HL-60 (cell line): Measurements from ENCODE around the gene SLC2A13.

Source experiments
- DNase-seq, 2 experiments: peaks; one replicate each; pipeline ENCODE4 v3.0.0-alpha.2; 2010 to 2020; ENCODE audit warnings: low read depth in 1 of 2, low spot score in 1 of 2
- H3K27ac ChIP-seq: fragments of 250-450 bp; sonication (Bioruptor Pico); replicated peaks from 2 replicates; pipeline ENCODE4 v1.5.1; 2020; ENCODE audit warnings: mild to moderate bottlenecking, moderate library complexity
- H3K27me3 ChIP-seq: fragments of 250-450 bp; sonication (Bioruptor Pico); 2 replicates; pipeline ENCODE4 v1.5.1; 2021; ENCODE audit warnings: mild to moderate bottlenecking, moderate library complexity; ENCODE audit not compliant: insufficient read depth, poor library complexity, severe bottlenecking
- H3K4me3 ChIP-seq: replicated peaks from 2 replicates; pipeline ENCODE4 v1.5.1; 2011; ENCODE audit warnings: mild to moderate bottlenecking, control low read depth, low read length; ENCODE audit not compliant: insufficient read depth
- CTCF ChIP-seq: IDR thresholded peaks from one replicate; pipeline ENCODE4 v1.5.1; 2011; ENCODE audit warnings: low read length, control low read depth, inconsistent platforms; ENCODE audit not compliant: insufficient read depth
- GABPA ChIP-seq: IDR thresholded peaks from 2 replicates; pipeline ENCODE4 v1.6.1; 2012; ENCODE audit warnings: low read depth
- POLR2AphosphoS5 ChIP-seq: IDR thresholded peaks from 2 replicates; pipeline ENCODE4 v1.6.1; 2012; ENCODE audit warnings: low read depth
- SPI1 ChIP-seq: IDR thresholded peaks from 2 replicates; pipeline ENCODE4 v1.6.1; 2012; ENCODE audit warnings: low read depth, mild to moderate bottlenecking, borderline replicate concordance
- TF ChIP-seq, protein P1 (sequence below): IDR thresholded peaks from 2 replicates; pipeline ENCODE4 v1.6.1; 2012; ENCODE audit warnings: low read depth; ENCODE audit not compliant: insufficient replicate concordance

Gene SLC2A13

DNA sequence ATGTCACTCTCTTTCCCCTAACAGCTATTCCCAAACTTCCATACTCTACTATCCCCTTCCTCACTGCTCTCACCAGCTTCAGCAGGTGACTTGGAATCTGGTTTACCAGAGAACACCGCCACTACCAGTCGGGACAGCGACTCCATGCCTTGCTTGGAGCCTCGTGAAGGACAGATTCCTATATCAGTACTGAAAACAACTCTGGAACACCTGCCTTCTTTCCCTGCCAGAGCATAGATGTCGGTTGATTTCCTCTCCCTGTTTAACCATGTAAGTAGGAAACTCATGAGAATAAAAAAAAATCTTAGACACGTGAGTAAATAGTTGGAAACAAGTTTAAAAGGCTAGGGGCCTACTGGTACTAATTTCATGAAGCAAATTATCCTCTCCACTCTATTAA lies 266.8 kb downstream of the SLC2A13 start:
- H3K27ac ChIP-seq, result no peak overlapping the region
- DNase-seq, result no peak
- no peak overlapping the region for H3K4me3 ChIP-seq
- no peaks in the 10 kb centered on the region for H3K27me3 ChIP-seq
- TF ChIP-seq GABPA, result no peak
- TF ChIP-seq CTCF, result no peak
- TF ChIP-seq, protein P1, sequence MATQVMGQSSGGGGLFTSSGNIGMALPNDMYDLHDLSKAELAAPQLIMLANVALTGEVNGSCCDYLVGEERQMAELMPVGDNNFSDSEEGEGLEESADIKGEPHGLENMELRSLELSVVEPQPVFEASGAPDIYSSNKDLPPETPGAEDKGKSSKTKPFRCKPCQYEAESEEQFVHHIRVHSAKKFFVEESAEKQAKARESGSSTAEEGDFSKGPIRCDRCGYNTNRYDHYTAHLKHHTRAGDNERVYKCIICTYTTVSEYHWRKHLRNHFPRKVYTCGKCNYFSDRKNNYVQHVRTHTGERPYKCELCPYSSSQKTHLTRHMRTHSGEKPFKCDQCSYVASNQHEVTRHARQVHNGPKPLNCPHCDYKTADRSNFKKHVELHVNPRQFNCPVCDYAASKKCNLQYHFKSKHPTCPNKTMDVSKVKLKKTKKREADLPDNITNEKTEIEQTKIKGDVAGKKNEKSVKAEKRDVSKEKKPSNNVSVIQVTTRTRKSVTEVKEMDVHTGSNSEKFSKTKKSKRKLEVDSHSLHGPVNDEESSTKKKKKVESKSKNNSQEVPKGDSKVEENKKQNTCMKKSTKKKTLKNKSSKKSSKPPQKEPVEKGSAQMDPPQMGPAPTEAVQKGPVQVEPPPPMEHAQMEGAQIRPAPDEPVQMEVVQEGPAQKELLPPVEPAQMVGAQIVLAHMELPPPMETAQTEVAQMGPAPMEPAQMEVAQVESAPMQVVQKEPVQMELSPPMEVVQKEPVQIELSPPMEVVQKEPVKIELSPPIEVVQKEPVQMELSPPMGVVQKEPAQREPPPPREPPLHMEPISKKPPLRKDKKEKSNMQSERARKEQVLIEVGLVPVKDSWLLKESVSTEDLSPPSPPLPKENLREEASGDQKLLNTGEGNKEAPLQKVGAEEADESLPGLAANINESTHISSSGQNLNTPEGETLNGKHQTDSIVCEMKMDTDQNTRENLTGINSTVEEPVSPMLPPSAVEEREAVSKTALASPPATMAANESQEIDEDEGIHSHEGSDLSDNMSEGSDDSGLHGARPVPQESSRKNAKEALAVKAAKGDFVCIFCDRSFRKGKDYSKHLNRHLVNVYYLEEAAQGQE, result no peak
- no peak for TF ChIP-seq SPI1
- TF ChIP-seq POLR2AphosphoS5, result no peak

DNA sequence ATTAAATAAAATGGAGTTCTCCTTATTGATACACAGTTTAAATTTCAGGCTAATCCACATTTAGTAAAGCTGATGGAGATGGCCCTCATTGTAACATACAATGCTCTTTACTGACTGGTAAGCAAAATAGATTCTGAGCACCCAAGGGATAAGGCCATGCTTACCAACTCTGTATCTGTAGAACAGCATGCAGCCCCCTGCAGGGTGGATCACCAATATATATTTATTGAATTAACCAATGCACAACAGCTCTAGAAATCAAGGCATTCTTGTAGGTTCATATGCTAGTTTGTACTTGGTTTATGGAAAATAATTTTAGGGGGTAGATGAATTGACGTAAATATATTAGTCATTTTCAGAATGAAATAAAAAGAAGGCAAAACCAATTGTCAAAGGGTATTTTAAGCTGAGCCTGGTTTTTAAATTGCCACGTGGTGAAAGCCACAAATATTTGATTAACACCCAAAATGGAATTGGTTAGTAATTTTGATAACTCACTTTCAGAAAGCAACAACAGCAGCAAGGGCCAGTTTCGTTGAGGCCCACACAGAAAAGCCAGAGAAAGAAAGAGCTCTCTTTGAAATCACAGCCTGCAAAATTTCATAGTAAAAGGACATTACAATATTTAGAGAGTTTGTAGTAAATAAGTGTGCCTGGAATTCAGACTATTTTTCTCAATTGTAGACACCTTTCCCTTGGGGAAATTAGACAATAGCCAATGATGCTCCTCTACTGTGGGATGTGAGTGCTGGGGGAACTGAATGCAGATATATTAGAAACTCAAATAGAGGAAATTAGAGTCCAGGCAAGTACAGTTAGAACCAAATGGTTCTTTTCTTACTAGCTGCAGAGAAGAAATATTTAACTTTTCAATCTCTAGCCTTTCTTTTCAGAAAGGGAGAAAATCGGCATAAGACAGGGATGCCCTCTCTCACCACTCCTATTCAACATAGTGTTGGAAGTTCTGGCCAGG lies 270.1 kb downstream of the SLC2A13 start:
- Histone ChIP-seq H3K27ac (no peak overlapping the region), H3K4me3 (no peak overlapping the region), H3K27me3 (no peaks in the 10 kb centered on the region)
- TF ChIP-seq POLR2AphosphoS5, result no peak
- TF ChIP-seq GABPA, result no peak
- TF ChIP-seq, protein P1, result no peak
- TF ChIP-seq SPI1, result no peak
- no peak for TF ChIP-seq CTCF
- DNase-seq, result no peak

GRCh38 chr12:39831587-39832315 lies 274.1 kb downstream of the SLC2A13 start:
- Histone ChIP-seq H3K27me3 (no peaks in the 10 kb centered on the region), H3K27ac (no peak overlapping the region), H3K4me3 (no peak overlapping the region)
- DNase-seq, result no peak
- no peak for TF ChIP-seq SPI1
- no peak for TF ChIP-seq POLR2AphosphoS5
- TF ChIP-seq GABPA, result no peak
- no peak for TF ChIP-seq CTCF
- TF ChIP-seq, protein P1, result no peak
